Thyroid gland (tissue), 4 donors: Measurements from ENCODE around the gene SETBP1.

ENCODE experiments used
- POLR2A ChIP-seq, 2 donors: fragments of 450-650 bp; IDR thresholded peaks; one replicate each; pipeline ENCODE4 v1.6.1; 2017; ENCODE audit warnings: antibody characterized with exemption in 2 of 2, mild to moderate bottlenecking in 2 of 2, moderate library complexity in 1 of 2
- TF ChIP-seq, protein P1 (sequence below), 6 experiments: fragments of 200-600 bp in 3 of 6; fragments of 450-650 bp in 3 of 6; sonication (generic) in 3 of 6; IDR thresholded peaks; one replicate each; pipeline ENCODE4 v1.5.1; 2016 to 2019; ENCODE audit warnings: antibody characterized with exemption in 6 of 6, mild to moderate bottlenecking in 2 of 6, inconsistent platforms in 1 of 6, moderate library complexity in 1 of 6

DNA sequence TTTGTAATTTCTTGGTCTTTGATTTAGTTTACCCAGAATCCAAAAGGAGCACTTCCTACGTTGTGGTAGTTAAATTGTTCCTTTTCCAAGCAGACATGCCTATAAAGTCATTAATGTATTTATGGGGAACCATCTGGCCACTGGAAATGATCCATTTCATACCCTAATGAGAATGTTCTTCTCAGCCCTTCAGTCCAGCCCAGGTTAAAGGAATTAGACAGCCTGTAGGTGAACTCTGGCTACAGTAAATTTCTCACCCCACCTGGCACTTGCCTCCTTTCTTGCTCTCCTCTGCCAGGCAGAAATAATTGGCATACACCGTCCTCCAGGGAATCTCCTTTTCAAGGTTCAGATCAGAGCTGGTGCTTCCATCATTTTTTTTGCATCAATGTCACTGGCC, 121.1 kb downstream of the SETBP1 start:
- TF ChIP-seq, protein P1, sequence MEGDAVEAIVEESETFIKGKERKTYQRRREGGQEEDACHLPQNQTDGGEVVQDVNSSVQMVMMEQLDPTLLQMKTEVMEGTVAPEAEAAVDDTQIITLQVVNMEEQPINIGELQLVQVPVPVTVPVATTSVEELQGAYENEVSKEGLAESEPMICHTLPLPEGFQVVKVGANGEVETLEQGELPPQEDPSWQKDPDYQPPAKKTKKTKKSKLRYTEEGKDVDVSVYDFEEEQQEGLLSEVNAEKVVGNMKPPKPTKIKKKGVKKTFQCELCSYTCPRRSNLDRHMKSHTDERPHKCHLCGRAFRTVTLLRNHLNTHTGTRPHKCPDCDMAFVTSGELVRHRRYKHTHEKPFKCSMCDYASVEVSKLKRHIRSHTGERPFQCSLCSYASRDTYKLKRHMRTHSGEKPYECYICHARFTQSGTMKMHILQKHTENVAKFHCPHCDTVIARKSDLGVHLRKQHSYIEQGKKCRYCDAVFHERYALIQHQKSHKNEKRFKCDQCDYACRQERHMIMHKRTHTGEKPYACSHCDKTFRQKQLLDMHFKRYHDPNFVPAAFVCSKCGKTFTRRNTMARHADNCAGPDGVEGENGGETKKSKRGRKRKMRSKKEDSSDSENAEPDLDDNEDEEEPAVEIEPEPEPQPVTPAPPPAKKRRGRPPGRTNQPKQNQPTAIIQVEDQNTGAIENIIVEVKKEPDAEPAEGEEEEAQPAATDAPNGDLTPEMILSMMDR (IDR thresholded peaks at IDR 0.05), result no peak
- TF ChIP-seq POLR2A (IDR thresholded peaks at IDR 0.05), result no peak
